Stimulated activated CD8-positive, alpha-beta memory T cell treated with anti-CD3 and anti-CD28 coated beads, Interleukin-4, amount 100 ng/mL, for 48 hours (primary cell): ENCODE results near the gene HK1.
"Not testable (repeated sequence)": the region's sequence is repeated elsewhere in the genome, so short reads cannot be mapped to it uniquely, and the experiment has no call there.

Experiments used
- DNase-seq: peaks from one replicate; pipeline ENCODE4 v3.0.0-alpha.2; 2020

Gene HK1

GRCh38 chr10:69312528-69312927, 34.2 kb downstream of the HK1 start:
- no peak for DNase-seq

- DNase-seq, result no peak
Measured at GRCh38 chr10:69315100-69315542, 36.8 kb downstream of the HK1 start.

GRCh38 chr10:69315610-69316312, 37.5 kb downstream of the HK1 start:
- DNase-seq, result no peak

GRCh38 chr10:69316313-69317059, 38.2 kb downstream of the HK1 start:
- DNase-seq, result no peak

GRCh38 chr10:69317175-69317604, 38.9 kb downstream of the HK1 start:
- peak; percentile 71 for DNase-seq

GRCh38 chr10:69317626-69318105, 39.4 kb downstream of the HK1 start:
- no peak for DNase-seq

- DNase-seq, result peak; percentile 93
Measured at GRCh38 chr10:69318106-69318866, 40.0 kb downstream of the HK1 start.

- DNase-seq, result peak; percentile 86
Measured at GRCh38 chr10:69318867-69319727, 40.8 kb downstream of the HK1 start.

GRCh38 chr10:69319841-69320316, 41.6 kb downstream of the HK1 start:
- DNase-seq, result no peak

GRCh38 chr10:69320521-69320920, 42.2 kb downstream of the HK1 start:
- no peak for DNase-seq

- no peak for DNase-seq
Measured at GRCh38 chr10:69321039-69321715, 42.9 kb downstream of the HK1 start.

- DNase-seq, result no peak
Measured at GRCh38 chr10:69321865-69322264, 43.6 kb downstream of the HK1 start.

- not testable (repeated sequence) for DNase-seq
Measured at GRCh38 chr10:69322346-69322745, 44.0 kb downstream of the HK1 start.

- no peak for DNase-seq
Measured at GRCh38 chr10:69323622-69324021, 45.3 kb downstream of the HK1 start.

- DNase-seq, result no peak
Measured at GRCh38 chr10:69324583-69324982, 46.3 kb downstream of the HK1 start.

GRCh38 chr10:69325637-69326523, 47.6 kb downstream of the HK1 start:
- DNase-seq, result not testable (repeated sequence)

- no peak for DNase-seq
Measured at GRCh38 chr10:69326692-69327091, 48.4 kb downstream of the HK1 start.

- peak; percentile 46 for DNase-seq
Measured at GRCh38 chr10:69327463-69328379, 49.4 kb downstream of the HK1 start.

GRCh38 chr10:69328380-69328735, 50.1 kb downstream of the HK1 start:
- DNase-seq, result no peak
